ENCODE measurements around the gene CCNI2. TPM values are rescaled to one million over a fixed set of nuclear protein-coding genes. Genes with fewer than 3 reads are reported as not detected.
"Not testable (repeated sequence)": the region's sequence is repeated elsewhere in the genome, so short reads cannot be mapped to it uniquely, and the experiment has no call there.

Gene CCNI2
- total and polyA plus RNA-seq, 8 donors = 0.42 to 2.5 (median 1.1) TPM

GRCh38 chr5:132797651-132798050 is 50.4 kb downstream of the CCNI2 start:
- no peak for TF ChIP-seq CTCF (IDR thresholded peaks at IDR 0.05)
- peaks cover 0 to 9% of the 10 kb centered on the region in 2 donors for H3K27me3 ChIP-seq
- no peak for ATAC-seq
- H3K4me1 ChIP-seq = no peaks in the 10 kb centered on the region
- intact Hi-C loops (cut with DNase I) = no loop called here
- no peaks in the 10 kb centered on the region for H3K36me3 ChIP-seq
- no peak overlapping the region for H3K4me3 ChIP-seq
- H3K27ac ChIP-seq = no peak overlapping the region
- H3K9me3 ChIP-seq = no peaks in the 10 kb centered on the region
- DNase-seq = no peak

- Histone ChIP-seq H3K4me1 (no peaks in the 10 kb centered on the region), H3K4me3 (no peak overlapping the region), H3K27ac (no peak overlapping the region), H3K27me3 (peaks cover 0 to 19% of the 10 kb centered on the region in 2 donors), H3K9me3 (no peaks in the 10 kb centered on the region), H3K36me3 (no peaks in the 10 kb centered on the region)
- intact Hi-C loops (cut with DNase I) = no loop called here
- no peak for DNase-seq
- no peak for ATAC-seq
- no peak for TF ChIP-seq CTCF (IDR thresholded peaks at IDR 0.05)
Observed at GRCh38 chr5:132799392-132799791, 52.2 kb downstream of the CCNI2 start.

- Histone ChIP-seq H3K36me3 (no peaks in the 10 kb centered on the region), H3K9me3 (no peaks in the 10 kb centered on the region), H3K4me1 (no peaks in the 10 kb centered on the region), H3K4me3 (no peak overlapping the region), H3K27ac (no peak overlapping the region), H3K27me3 (peaks cover 0 to 19% of the 10 kb centered on the region in 2 donors)
- no peak for ATAC-seq
- TF ChIP-seq CTCF (IDR thresholded peaks at IDR 0.05) = no peak
- intact Hi-C loops (cut with DNase I) = no loop called here
- no peak for DNase-seq
Observed at GRCh38 chr5:132800545-132800944, 53.3 kb downstream of the CCNI2 start.

- ATAC-seq = no peak
- intact Hi-C loops (cut with DNase I) = no loop called here
- no peak for TF ChIP-seq CTCF (IDR thresholded peaks at IDR 0.05)
- Histone ChIP-seq H3K4me3 (no peak overlapping the region), H3K4me1 (no peaks in the 10 kb centered on the region), H3K36me3 (no peaks in the 10 kb centered on the region), H3K27me3 (peaks cover 0 to 26% of the 10 kb centered on the region in 2 donors), H3K9me3 (no peaks in the 10 kb centered on the region), H3K27ac (no peak overlapping the region)
- DNase-seq = no peak
Observed at GRCh38 chr5:132802044-132802684, 54.9 kb downstream of the CCNI2 start.

GRCh38 chr5:132802685-132803066 is 55.5 kb downstream of the CCNI2 start:
- H3K4me1 ChIP-seq; H3K4me3 ChIP-seq; DNase-seq; H3K36me3 ChIP-seq; ATAC-seq; H3K9me3 ChIP-seq; H3K27ac ChIP-seq; intact Hi-C loops (cut with DNase I): not testable (repeated sequence)
- peaks cover 0 to 31% of the 10 kb centered on the region in 2 donors for H3K27me3 ChIP-seq

Other genes starting within 250 kb of the CCNI2 start
- not detected for gene IL5, start 203.9 kb upstream of the CCNI2 start, total RNA-seq
- gene IL5, start 203.9 kb upstream of the CCNI2 start, polyA plus RNA-seq (ENCODE audit: insufficient read length in 6 of 6) = under 1 TPM in 5 of 6 donors, not detected in 1; 0.31 to 0.61 (median 0.36) TPM
- gene RAD50, start 190.4 kb upstream of the CCNI2 start, total RNA-seq = 10 to 100 TPM; 35.3 to 39.9 TPM
- gene RAD50, start 190.4 kb upstream of the CCNI2 start, polyA plus RNA-seq (ENCODE audit: insufficient read length in 6 of 6) = 10 to 100 TPM; 35.4 to 50.0 (median 45.0) TPM
- gene IL13, start 89.3 kb upstream of the CCNI2 start, total RNA-seq = not detected
- gene IL13, start 89.3 kb upstream of the CCNI2 start, polyA plus RNA-seq (ENCODE audit: insufficient read length in 6 of 6) = under 1 TPM in 2 of 6 donors, not detected in 4; 0.15 to 0.16 TPM
- not detected for gene IL4, start 73.4 kb upstream of the CCNI2 start, total RNA-seq
- under 1 TPM in 4 of 6 donors, not detected in 2; 0.27 to 0.84 (median 0.44) TPM for gene IL4, start 73.4 kb upstream of the CCNI2 start, polyA plus RNA-seq (ENCODE audit: insufficient read length in 6 of 6)
- gene KIF3A, start 9.9 kb upstream of the CCNI2 start, total RNA-seq = 10 to 100 TPM in 1 of 2 donors, 1 to 10 TPM in 1; 8.9 to 15.2 TPM
- 10 to 100 TPM; 24.3 to 30.4 (median 26.5) TPM for gene KIF3A, start 9.9 kb upstream of the CCNI2 start, polyA plus RNA-seq (ENCODE audit: insufficient read length in 6 of 6)
- gene SEPTIN8, start 29.8 kb downstream of the CCNI2 start, total RNA-seq = 10 to 100 TPM; 38.8 to 53.8 TPM
- 10 to 100 TPM; 54.8 to 73.8 (median 61.9) TPM for gene SEPTIN8, start 29.8 kb downstream of the CCNI2 start, polyA plus RNA-seq (ENCODE audit: insufficient read length in 6 of 6)
- gene SOWAHA, start 65.9 kb downstream of the CCNI2 start, total RNA-seq = under 1 TPM in 1 of 2 donors, not detected in 1; 0.16 TPM
- gene SOWAHA, start 65.9 kb downstream of the CCNI2 start, polyA plus RNA-seq (ENCODE audit: insufficient read length in 6 of 6) = under 1 TPM in 1 of 6 donors, not detected in 5; 0.07 TPM
- gene SHROOM1, start 83.2 kb downstream of the CCNI2 start, total RNA-seq = 10 to 100 TPM; 15.8 to 20.6 TPM
- gene SHROOM1, start 83.2 kb downstream of the CCNI2 start, polyA plus RNA-seq (ENCODE audit: insufficient read length in 6 of 6) = 10 to 100 TPM in 2 of 6 donors, 1 to 10 TPM in 4; 8.1 to 14.7 (median 9.2) TPM
- under 1 TPM; 0.26 to 0.39 TPM for gene GDF9, start 119.0 kb downstream of the CCNI2 start, total RNA-seq
- gene GDF9, start 119.0 kb downstream of the CCNI2 start, polyA plus RNA-seq (ENCODE audit: insufficient read length in 6 of 6) = 1 to 10 TPM; 1.0 to 1.6 (median 1.2) TPM
- gene UQCRQ, start 119.2 kb downstream of the CCNI2 start, total RNA-seq = 100 to 1,000 TPM; 386 to 507 TPM
- 100 to 1,000 TPM; 130 to 187 (median 150) TPM for gene UQCRQ, start 119.2 kb downstream of the CCNI2 start, polyA plus RNA-seq (ENCODE audit: insufficient read length in 6 of 6)
- gene LEAP2, start 126.2 kb downstream of the CCNI2 start, total RNA-seq = 1 to 10 TPM; 1.2 to 1.9 TPM
- 1 to 10 TPM; 3.2 to 6.0 (median 4.4) TPM for gene LEAP2, start 126.2 kb downstream of the CCNI2 start, polyA plus RNA-seq (ENCODE audit: insufficient read length in 6 of 6)
- gene AFF4, start 216.2 kb downstream of the CCNI2 start, total RNA-seq = 10 to 100 TPM; 75.2 to 86.1 TPM
- gene AFF4, start 216.2 kb downstream of the CCNI2 start, polyA plus RNA-seq (ENCODE audit: insufficient read length in 6 of 6) = 10 to 100 TPM; 59.5 to 68.9 (median 63.2) TPM

Measured in left lung (tissue), 10 donors.